ENCODE measurements around the gene FAM236B. TPM values are rescaled to one million over a fixed set of nuclear protein-coding genes. Genes with fewer than 3 reads are reported as not detected.
"Not testable (repeated sequence)": the region's sequence is repeated elsewhere in the genome, so short reads cannot be mapped to it uniquely, and the experiment has no call there.

The FAM236B gene
- total and polyA plus RNA-seq, 9 donors, result not detected

- H3K9me3 ChIP-seq; intact Hi-C loops (cut with DNase I); DNase-seq; H3K36me3 ChIP-seq; H3K27ac ChIP-seq; H3K27me3 ChIP-seq; H3K4me1 ChIP-seq (ENCODE audit: insufficient read depth); H3K4me3 ChIP-seq: not testable (repeated sequence)
- no CpG with 5 or more reads among the region's 7 CpGs for WGBS, 3 donors
Measured at GRCh38 chrX:72745546-72745945, 36.9 kb downstream of the FAM236B start.

- H3K27ac ChIP-seq, result no peak overlapping the region
- no peaks in the 10 kb centered on the region for H3K4me1 ChIP-seq (ENCODE audit: insufficient read depth)
- 82 to 94% (median 84%) methylated on average over 1 of the region's 1 CpG for WGBS, 3 donors
- no peaks in the 10 kb centered on the region for H3K9me3 ChIP-seq
- no peaks in the 10 kb centered on the region for H3K36me3 ChIP-seq
- H3K4me3 ChIP-seq, result no peak overlapping the region
- TF ChIP-seq CTCF (IDR thresholded peaks at IDR 0.05) (no peak), POLR2A (IDR thresholded peaks at IDR 0.05) (no peak), EP300 (IDR thresholded peaks at IDR 0.05) (no peak)
- intact Hi-C loops (cut with DNase I), result no loop called here
- H3K27me3 ChIP-seq, result no peaks in the 10 kb centered on the region
- no peak for DNase-seq
Measured at GRCh38 chrX:72735561-72735960, 46.9 kb downstream of the FAM236B start.

GRCh38 chrX:72733636-72734035 lies 48.8 kb downstream of the FAM236B start:
- H3K4me1 ChIP-seq (ENCODE audit: insufficient read depth); intact Hi-C loops (cut with DNase I); H3K4me3 ChIP-seq; H3K27me3 ChIP-seq; H3K27ac ChIP-seq; DNase-seq; H3K9me3 ChIP-seq; H3K36me3 ChIP-seq: not testable (repeated sequence)
- WGBS, 3 donors, result 52 to 67% (median 57%) methylated on average over 8 of the region's 8 CpGs

Small RNA genes within 50 kb of the gene (small RNA-seq; reads per million reads assigned to genes)
- gene RNU1-112P, result not detected

Other genes with a start within 250 kb of the FAM236B start
- gene HDAC8, start 209.8 kb downstream of the FAM236B start, total RNA-seq, result 10 to 100 TPM; 19.2 to 28.8 (median 24.2) TPM
- gene HDAC8, start 209.8 kb downstream of the FAM236B start, polyA plus RNA-seq, result 10 to 100 TPM; 16.9 to 33.7 TPM
- gene PHKA1, start 68.4 kb downstream of the FAM236B start, total RNA-seq, result 10 to 100 TPM in 4 of 7 donors, 1 to 10 TPM in 3; 7.5 to 14.8 (median 10.1) TPM
- gene PHKA1, start 68.4 kb downstream of the FAM236B start, polyA plus RNA-seq, result 1 to 10 TPM; 4.6 to 7.5 TPM
- gene DMRTC1B, start 5.8 kb downstream of the FAM236B start, total RNA-seq, result 1 to 10 TPM in 5 of 7 donors, under 1 TPM in 1, not detected in 1; 0.57 to 5.6 (median 4.6) TPM
- gene DMRTC1B, start 5.8 kb downstream of the FAM236B start, polyA plus RNA-seq, result 1 to 10 TPM; 2.2 to 3.8 TPM
- gene FAM236D, start 25.6 kb upstream of the FAM236B start, total RNA-seq, result not detected
- not detected for gene FAM236D, start 25.6 kb upstream of the FAM236B start, polyA plus RNA-seq
- gene FAM236C, start 130.0 kb upstream of the FAM236B start, total RNA-seq, result not detected
- gene FAM236C, start 130.0 kb upstream of the FAM236B start, polyA plus RNA-seq, result not detected
- gene FAM236A, start 155.5 kb upstream of the FAM236B start, total RNA-seq, result not detected
- not detected for gene FAM236A, start 155.5 kb upstream of the FAM236B start, polyA plus RNA-seq
- gene DMRTC1, start 161.2 kb upstream of the FAM236B start, total RNA-seq, result 1 to 10 TPM in 3 of 7 donors, under 1 TPM in 3, not detected in 1; 0.34 to 1.8 (median 0.95) TPM
- gene DMRTC1, start 161.2 kb upstream of the FAM236B start, polyA plus RNA-seq, result 1 to 10 TPM in 1 of 2 donors, not detected in 1; 2.0 TPM
- gene PABPC1L2B, start 220.3 kb upstream of the FAM236B start, total RNA-seq, result under 1 TPM in 1 of 7 donors, not detected in 6; 0.13 TPM
- not detected for gene PABPC1L2B, start 220.3 kb upstream of the FAM236B start, polyA plus RNA-seq